Loucy (cell line): Measurements from ENCODE around the gene BMP6.

Experiments used
- EZH2phosphoT487 ChIP-seq: fragments of 200-600 bp; IDR thresholded peaks from 2 replicates; pipeline ENCODE4 v1.6.1; 2018; ENCODE audit warnings: antibody characterized with exemption, mild to moderate bottlenecking, moderate library complexity, borderline replicate concordance
- TF ChIP-seq, protein P1 (sequence below): fragments of 200-600 bp; sonication (generic); conservative IDR thresholded peaks from 2 replicates; pipeline ENCODE4 v1.5.1; 2014; ENCODE audit warnings: mild to moderate bottlenecking, antibody characterized with exemption, low read length

DNA sequence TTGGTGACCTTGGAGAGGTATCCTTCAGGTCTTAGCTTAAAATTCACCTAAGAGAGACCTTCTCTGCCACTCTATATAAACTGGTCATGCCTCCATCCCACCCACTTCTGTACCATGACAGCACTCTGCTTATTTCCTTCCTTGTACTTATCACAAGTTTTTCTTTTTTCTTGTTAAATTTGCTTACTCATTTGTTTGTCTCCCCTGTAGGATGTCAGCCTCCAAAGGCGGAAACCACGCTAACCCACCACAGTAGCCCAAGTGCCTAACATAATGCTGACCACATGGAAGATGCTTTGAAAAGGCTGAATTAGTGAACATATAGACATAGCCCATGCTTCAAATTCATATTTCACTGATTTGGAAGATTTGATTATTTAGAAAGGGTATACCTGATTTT lies 5.4 kb downstream of the BMP6 start:
- TF ChIP-seq, protein P1, sequence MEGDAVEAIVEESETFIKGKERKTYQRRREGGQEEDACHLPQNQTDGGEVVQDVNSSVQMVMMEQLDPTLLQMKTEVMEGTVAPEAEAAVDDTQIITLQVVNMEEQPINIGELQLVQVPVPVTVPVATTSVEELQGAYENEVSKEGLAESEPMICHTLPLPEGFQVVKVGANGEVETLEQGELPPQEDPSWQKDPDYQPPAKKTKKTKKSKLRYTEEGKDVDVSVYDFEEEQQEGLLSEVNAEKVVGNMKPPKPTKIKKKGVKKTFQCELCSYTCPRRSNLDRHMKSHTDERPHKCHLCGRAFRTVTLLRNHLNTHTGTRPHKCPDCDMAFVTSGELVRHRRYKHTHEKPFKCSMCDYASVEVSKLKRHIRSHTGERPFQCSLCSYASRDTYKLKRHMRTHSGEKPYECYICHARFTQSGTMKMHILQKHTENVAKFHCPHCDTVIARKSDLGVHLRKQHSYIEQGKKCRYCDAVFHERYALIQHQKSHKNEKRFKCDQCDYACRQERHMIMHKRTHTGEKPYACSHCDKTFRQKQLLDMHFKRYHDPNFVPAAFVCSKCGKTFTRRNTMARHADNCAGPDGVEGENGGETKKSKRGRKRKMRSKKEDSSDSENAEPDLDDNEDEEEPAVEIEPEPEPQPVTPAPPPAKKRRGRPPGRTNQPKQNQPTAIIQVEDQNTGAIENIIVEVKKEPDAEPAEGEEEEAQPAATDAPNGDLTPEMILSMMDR, result no peak
- TF ChIP-seq EZH2phosphoT487, result no peak
